AG08396 (cell line): ENCODE results near the gene MAD2L1BP.

Experiments
- DNase-seq: peaks from one replicate; pipeline ENCODE4 v3.0.0; 2012; ENCODE audit warnings: low spot score, mixed read lengths

MAD2L1BP gene

DNA sequence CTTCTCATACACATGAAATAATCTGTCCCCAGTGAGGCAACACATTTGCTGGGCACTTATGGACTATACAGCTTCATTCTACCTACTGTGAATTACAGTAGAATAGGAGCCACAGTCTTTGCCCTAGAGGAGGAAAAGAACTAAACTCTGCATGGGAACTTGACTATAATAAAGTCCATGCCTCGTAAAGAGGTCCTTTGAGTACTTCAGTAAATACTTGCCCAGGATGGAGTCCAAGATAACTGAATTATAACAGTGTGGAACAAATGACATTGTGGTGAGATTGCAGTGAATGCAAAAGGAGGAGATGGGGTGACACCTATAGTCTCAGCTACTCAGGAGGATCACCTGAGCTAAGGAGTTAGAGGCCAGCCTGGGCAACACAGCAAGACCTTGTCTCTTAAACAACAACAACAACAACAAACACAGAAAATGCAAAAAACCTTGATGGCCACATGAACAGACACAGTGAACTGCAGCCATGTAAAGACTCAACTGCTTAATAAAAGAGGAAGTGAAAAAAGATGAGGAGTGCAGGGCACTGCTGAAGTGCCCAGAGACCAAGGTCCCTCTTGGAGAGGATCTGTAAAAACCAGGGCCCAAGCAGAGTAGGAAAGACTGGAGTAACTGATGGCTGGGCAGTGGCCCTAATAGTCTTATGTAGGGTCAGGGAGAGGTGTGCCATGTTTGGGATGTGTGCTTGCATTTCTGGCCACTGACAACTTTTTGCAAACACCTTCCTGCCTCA lies 48.2 kb downstream of the MAD2L1BP start:
- no peak for DNase-seq

DNA sequence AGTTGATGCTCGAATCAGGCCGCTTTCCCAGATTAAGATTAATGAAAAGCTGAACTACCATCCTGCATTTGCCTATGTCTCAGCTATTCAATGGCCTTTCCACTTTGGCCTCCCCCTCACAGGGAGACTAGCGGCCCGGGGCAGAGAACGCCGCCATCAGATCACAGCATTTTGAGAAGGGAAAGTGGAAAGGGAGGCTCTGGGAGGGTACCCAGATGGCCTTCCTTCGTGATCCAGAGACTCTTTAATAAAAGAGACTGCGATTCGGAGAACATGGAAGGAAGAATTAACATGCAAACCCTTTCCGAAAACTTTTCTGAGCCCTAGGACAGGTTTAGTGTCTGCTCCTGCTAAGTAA lies 51.4 kb downstream of the MAD2L1BP start:
- DNase-seq = no peak

DNA sequence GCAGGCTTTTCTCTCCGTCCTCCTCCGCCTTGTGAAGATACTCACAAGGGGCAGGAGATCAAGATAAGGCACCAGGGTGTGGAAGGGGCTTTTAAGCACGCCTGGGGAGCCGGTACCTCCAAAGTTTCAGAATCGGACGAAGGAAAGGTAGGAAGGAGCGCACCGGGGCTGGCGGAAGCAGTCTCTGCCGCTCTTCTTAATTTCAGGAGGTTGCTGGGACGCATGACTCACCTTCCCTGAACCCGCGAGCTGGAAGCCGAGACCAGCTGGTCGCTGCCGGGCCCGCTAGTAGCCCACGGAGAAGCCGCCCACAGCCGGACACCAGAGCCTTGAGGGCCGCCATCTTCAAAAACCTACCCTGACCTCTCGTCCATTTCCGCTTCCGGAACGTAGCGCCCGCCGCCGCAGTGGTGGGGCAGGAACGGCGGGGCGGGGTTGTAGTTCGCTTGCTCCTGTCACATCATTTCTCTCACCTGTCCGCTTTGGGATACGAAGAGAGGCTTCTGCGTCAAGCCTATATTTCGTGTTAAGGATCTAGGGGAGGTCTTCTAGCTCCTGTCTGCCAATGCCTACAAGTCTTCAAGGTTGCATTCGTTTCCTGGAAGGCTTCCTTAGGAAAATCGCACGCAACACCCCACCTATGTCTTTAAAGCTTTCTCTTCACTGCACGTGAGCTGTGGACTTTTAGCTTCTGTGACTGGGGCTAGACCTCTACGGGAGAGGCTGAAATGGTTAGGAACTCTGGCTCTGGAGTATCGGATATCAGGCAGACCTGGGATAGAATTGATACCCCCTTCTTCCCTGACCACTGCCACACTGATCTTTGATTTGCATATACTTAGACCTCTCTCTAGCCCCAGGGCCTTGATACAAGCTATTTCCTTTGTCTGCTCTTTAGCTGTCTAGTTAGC lies 52.1 kb downstream of the MAD2L1BP start, which contains the start of gene MRPS18A:
TSS of gene MRPS18A (minus strand) at position 355 of the 911 bp plus-strand sequence. CDS start at position 343, 12 bp downstream.
- peak; percentile 88 for DNase-seq

DNA sequence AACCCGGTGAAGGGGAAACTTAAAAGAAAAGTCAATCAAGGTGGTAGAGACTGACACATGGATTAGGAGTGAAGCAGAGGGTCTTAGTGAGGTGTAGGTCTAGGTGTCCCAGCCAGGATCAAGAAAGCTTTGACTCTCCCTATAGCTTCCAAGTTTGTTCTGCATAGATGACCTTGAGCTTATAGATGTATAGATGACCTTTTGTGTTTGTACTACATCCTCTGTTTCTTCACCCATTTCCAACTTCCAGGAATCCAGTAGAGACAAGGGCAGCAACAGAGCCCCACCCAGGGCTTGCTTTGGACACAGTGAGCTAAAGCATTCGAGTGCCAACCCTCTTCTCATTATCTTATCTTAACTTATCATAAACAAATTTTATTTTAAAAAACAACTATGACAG lies 53.8 kb downstream of the MAD2L1BP start:
- DNase-seq = no peak
